NOMO-1 treated with DMSO at 0.1 percent for 48 hours (cell line): ENCODE results near the gene LYL1.

Source experiments
- DNase-seq: peaks from one replicate; lab custom pipeline; 2025; ENCODE audit not compliant: unreplicated experiment; lab: John Stamatoyannopoulos, UW

Gene LYL1

DNA sequence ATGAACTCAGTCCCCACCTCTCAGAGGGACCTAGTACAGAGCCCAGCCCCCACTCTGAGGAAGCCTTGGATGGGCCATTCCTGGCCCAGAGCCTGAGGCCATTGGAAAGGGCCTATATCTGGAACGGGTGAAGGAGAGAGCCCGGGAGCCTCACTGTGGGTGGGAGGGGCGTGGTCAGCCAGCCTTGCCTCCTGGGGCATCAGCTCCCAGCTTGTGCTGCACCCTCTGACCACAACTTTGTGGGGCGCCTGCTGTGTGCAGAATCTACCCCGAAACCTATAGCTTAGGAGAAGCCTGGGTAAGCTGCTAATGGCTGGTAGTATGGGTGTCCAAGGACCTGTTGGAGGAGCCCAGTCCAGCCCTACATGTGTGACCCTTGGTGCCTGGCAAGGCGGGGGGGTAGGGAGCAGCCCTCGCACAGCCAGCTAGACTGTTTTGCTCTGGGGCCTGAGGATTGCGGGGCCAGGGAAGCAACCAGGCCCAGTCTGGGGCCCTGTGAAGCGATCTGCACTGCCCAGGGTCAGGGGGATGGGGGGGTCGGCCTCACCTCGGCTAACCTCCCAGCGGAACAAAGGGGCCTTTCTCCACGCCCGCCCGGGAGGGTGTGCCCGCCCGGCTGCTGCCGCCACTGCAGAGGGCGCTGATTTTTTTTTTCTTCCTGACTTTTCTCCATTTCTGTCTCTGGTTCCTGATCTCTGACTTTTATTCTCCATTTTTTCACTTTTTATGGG is 42.3 kb downstream of the LYL1 start:
- no peak for DNase-seq

DNA sequence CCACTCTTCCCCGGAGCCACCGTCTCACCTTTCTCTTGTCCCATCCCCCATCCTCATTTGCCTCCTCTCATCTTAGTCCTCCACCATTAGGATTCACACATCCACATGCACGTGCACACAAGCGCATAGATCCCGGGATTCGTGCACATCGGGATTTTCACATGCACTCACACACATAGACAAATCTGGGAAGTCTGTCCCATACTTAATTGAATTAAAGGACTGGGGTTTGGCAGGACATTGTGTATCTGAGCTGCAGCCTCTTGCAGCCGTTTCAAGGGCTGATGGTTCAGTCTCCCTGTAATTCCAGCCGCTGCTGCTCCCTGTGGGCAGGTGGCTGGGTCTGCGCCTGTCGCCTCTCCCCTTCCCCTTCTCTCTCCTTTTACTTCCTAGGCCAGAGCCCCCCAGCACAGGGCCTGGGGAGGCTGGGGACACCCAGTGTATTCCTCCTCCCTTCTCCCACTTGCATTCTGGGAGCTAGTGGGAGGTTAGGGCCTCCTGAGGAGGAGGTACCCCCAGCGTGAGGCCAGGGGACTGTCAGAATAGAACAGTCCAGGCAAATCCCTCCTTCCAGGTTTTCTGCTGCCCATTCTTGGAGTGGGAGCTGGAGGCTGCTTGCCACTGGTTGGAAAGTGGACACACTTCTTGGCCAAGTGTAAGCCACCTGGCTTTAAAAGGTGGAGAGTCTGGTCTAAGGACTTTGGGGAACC is 43.6 kb downstream of the LYL1 start:
- no peak for DNase-seq

DNA sequence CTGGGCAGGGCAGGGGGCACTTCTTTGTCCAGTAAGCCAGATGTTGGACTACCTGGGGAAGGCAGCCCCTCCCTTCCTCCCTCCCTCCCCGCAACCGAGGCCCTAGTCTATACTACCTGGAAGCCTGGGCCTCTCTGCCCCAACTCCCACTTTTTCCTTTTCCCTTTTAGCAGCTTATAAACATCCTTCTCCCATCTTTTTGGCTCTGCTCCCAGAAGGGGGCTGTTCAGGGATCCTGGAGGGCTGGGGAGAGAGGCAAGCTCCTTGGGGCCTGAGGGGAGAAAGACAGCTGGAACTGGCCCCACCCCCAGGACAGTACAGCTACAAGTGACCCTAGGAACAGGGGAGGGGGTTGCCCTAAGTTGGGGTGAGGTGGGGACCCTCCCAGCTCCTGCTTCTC is 44.9 kb downstream of the LYL1 start:
- DNase-seq: no peak

DNA sequence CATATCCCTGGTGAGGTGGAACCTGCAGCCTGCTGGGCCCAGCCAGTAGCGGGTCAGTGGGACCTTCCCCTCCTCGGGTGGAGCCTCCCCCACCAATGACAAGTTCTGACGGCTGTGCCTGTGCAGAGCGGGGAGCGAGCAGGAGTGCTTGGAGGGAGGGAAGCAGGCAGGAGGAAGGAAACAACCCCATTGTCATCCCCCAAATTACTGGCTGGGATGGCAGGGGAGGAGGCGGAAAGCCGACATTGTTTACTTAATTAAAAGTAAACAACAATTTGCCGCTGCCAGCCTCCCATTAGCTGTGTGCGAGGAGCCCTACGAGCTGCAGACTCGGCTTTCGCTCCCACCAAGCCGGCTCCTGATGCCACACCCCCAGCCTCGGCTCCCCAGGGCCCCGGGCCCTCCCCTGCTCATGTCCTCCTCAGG is 45.5 kb downstream of the LYL1 start:
- DNase-seq: no peak

DNA sequence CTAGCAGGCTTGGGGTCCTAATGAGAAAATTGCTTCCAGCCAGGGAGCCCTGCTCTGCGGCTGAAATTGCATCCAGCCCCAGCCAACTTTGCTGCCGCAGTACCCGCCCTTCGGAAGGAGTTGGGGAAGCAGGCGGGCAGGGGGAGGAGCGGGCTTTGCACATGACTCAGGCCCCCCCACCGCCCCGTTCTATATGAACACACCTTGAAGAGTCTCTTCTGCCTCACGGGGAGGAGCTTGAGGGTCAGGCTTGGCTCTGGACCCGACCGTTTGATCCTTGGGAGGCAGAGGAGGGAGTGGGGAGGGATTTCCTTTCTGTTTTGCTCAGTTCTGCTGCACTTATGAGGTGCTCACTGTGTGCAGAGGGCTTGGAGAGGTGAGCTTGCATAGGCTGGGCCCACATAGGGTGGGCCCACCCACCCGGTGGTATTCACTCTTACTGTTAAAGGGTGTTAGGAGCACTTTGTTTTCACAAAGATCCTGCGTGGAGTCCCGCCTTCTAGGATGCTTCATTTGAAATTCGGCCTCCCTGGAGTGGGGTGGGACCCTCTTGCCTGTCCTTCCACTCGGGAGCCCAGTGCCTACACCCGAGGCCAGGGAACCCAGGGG is 46.5 kb downstream of the LYL1 start:
- DNase-seq: no peak

DNA sequence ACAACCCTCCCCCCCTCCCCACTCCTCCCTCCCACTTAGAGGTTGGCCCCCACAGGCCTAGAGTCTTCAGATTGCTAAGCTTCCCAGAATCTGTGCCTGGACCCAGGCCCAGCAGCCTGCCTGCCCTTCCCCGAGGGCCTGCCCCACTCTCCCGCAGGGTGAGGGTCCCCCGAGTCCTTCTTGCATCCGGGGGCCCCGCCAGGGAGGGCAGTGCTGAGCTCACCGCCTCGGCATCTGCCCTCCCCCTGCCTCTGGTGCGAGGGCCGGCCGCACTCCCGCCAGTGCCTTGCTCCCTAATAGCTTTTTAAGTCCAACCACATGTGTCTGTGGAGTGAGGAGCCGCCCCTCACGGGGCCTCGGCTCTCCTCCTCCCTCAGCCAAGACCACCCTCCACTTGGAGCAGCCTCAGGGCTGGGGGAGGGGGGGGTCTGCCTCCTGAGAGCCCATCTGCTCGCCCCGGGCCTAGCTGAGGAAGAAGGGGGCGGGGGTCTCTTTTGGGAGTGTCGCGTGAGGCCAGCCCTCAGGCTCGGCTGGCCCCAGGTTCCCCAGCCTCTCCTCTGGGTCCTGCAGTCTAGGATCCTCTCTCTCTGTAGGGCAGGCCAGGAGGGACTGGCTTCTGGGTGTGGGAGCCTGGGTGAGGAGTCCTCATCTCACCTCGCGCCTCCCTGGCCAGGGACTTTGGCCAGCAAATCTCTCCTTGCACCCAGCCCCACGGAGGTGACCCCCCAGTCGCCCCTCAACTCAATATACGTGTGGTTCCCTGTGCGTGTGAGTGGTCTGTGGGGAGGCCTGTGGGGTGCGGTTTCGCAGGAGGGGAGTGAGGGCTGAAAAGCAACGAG is 47.2 kb downstream of the LYL1 start:
- DNase-seq: no peak

DNA sequence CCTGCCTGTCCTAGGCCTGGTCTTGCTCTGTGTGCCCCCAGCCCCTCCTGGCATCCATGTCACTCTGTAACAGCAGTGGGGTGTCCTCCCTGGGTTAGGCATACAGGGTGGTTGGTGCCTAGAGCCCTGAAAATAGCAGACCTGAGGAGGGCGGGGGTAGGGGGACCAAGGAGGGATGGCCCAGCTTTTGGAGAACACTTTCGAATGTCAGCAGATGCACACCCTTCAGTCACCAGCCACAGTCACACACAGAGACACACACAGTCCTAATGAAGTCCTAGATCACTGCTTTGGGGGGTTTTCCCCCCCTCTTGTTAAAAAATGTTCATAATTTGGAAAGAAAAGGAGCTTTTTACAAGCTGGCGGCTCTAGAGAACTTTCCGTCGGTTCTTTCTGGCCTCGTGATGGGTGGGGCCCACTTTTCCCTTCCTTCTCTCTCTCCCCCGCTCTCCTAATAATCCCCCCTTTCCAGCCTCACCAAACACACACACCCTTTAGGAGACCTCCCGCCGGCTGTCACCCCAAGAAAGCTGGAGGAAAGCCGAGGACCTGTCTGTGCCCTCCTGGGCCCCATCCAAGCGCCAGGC is 47.9 kb downstream of the LYL1 start:
- DNase-seq: no peak

DNA sequence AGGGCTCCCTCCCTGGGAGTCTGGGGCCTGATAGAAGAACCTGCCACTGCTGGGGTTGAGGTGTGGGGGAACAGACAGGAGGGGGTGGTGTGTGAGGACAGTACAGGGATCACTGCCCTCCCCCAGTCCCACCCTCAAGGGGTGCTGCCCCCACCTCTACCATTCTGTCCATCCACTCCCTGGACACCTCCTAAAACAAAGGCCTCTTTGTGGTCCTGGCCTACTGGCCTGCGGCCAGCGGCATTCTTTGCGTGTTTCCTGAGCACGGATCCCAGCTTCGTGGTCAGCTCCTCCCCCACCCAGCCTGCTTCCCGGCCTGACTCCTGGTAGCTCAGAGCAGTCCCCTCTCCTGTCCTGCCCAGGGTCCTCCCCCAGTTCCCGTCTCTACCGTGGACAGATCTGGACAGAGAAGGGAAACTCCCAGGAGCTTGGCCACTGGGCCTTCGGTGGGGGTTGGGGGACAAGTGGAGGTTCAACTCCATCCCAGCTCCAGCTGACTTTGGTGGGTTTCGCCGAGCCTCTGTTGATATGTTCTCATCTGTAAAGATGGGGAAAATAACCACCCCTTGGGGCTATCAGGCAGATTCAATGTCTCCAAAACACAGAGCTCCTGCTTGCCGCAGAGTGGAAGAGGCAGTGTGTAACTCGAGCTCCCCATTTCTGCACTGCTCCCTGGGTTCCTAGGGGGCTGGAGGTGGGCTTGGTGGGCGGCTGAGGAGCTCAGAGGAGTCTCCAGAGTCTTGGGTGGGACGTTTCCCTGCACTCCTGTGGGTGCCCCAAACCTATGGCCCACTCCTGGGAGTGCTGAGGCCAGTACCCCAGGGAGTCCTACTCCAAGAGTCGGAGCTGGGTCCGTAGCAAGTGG is 48.7 kb downstream of the LYL1 start:
- DNase-seq: no peak

DNA sequence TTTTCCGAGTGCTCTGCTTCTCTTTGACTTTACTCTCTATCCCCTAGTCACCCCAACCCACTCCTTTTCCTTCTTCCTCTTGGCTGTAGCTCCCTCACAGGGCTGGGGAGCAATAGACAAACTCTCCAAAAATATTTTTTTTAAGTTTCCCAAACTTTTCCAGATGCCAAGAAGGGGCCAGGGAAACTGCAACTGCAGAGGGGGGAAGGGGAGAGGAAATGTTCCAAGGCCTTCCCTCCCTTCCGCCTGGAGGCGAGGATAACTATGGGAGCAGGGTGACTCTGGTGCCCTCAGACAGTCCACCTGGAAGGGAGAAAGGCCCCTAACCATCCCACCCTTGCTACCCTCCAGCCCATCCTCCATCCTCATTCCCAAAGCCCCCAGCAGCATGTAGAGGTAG is 49.4 kb downstream of the LYL1 start:
- DNase-seq: no peak

DNA sequence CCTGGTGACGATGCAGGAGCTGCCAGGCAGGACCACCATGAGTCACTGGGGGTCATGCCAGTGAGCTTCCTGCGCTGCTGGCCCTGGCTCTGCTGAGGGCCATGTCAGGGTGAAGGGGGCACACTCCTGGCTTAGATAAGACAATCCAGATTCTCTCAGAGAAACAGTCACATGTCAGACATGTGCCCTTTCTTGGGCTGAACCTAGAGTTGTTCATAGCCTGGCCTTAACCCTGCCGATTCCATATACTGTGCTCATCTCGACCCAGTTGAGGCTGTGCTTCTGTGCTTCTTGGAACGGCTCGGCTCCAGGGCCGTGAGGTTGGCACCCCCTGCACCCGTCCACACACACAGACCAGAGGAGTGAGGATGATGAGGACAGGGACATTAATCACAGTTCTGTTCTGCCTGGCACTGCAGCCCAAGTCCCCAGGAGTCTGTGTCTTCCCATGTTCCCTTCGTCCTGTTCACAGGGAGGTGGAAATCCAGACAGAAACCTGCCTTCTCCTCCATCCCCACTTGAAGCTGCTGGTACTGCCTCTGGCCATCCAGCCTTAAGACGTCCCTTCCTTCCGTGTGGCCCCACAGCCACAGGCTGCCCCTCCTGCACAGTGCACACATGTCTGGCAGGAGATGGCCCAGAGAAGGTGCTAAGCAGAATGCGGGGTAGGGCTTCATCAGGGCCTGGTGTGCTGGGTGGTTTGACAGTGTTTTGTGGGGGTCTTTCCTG is 50.0 kb downstream of the LYL1 start:
- no peak for DNase-seq

DNA sequence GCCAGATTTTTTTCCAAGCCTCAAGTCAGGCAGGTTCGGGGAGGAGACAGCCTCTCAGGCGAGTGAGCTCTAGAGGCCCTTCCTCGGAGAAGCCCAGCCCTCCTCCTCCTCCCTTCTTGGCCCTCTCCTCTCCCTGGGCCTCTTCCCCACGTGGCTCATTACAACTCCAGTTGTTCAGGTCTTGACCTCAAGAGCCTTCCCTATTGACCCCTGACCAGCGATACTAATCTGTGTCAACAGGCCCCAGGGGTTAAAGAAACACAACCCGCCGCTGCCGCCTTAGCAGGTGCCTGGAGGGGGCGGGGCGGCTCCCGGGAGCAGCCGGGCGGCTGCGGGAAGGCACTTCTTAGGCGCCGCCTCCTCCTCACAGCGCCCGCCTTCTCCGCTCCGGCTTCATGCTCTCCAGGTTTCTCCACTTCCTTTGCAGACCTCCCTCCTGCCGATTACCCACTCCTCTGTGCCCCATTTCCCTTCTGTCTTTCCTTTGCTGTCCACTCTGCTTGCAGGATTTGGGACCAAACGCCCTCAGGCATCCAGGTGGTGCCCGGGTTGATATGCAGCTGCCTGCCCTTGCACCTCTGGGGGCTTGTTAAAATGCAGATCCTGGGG is 51.0 kb downstream of the LYL1 start:
- DNase-seq: no peak

DNA sequence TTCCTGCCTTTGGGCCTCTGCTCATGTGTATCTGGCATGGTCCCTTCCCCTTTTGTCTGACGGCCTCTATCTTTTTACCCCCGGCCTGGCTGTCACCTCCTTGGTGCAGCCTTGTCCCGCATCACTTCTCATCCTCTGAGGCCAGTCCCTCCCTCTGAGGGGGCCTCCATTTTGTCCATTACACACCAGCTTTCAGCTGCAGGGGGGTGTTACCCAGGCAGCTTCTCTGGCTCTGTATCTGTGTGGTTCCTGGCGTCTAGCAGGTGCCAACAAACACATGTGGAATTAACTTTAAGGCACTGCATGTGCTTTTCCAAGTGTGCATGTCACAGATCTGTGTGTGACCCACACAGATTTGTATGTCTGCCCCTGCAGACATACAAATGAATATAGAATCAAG is 52.4 kb downstream of the LYL1 start:
- DNase-seq: no peak
